ENCODE data around the gene PTPN22.

- TF ChIP-seq, protein P1, sequence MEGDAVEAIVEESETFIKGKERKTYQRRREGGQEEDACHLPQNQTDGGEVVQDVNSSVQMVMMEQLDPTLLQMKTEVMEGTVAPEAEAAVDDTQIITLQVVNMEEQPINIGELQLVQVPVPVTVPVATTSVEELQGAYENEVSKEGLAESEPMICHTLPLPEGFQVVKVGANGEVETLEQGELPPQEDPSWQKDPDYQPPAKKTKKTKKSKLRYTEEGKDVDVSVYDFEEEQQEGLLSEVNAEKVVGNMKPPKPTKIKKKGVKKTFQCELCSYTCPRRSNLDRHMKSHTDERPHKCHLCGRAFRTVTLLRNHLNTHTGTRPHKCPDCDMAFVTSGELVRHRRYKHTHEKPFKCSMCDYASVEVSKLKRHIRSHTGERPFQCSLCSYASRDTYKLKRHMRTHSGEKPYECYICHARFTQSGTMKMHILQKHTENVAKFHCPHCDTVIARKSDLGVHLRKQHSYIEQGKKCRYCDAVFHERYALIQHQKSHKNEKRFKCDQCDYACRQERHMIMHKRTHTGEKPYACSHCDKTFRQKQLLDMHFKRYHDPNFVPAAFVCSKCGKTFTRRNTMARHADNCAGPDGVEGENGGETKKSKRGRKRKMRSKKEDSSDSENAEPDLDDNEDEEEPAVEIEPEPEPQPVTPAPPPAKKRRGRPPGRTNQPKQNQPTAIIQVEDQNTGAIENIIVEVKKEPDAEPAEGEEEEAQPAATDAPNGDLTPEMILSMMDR (IDR thresholded peaks at IDR 0.05): no peak
- no peak for TF ChIP-seq POLR2A (IDR thresholded peaks at IDR 0.05)
These were observed 35.0 kb downstream of the PTPN22 start for GRCh38 chr1:113836534-113836933.
